Stimulated activated CD8-positive, alpha-beta memory T cell treated with anti-CD3 and anti-CD28 coated beads, Interleukin-12 subunit alpha, Interleukin-12 subunit beta, amount 100 ng/mL, for 24 hours (primary cell): ENCODE results near the gene VASP.

Source experiments
- DNase-seq: peaks from one replicate; pipeline ENCODE4 v3.0.0-alpha.2; 2020; ENCODE audit errors: extremely low read depth

VASP gene

GRCh38 chr19:45514376-45515051, 7.2 kb downstream of the VASP start:
- DNase-seq = no peak

GRCh38 chr19:45515081-45515624, 7.9 kb downstream of the VASP start:
- DNase-seq = no peak

- DNase-seq = no peak
Measured at GRCh38 chr19:45515807-45516401, 8.6 kb downstream of the VASP start.

GRCh38 chr19:45517238-45517637, 10.0 kb downstream of the VASP start:
- no peak for DNase-seq

GRCh38 chr19:45517641-45518468, 10.6 kb downstream of the VASP start:
- DNase-seq = no peak

- no peak for DNase-seq
Measured at GRCh38 chr19:45518469-45518826, 11.2 kb downstream of the VASP start.

GRCh38 chr19:45522010-45522941, 15.0 kb downstream of the VASP start:
- no peak for DNase-seq

GRCh38 chr19:45523642-45524256, 16.5 kb downstream of the VASP start:
- DNase-seq = no peak

- DNase-seq = no peak
Measured at GRCh38 chr19:45524575-45525129, 17.4 kb downstream of the VASP start.

- no peak for DNase-seq
Measured at GRCh38 chr19:45526143-45526542, 18.9 kb downstream of the VASP start.

GRCh38 chr19:45526971-45527370, 19.7 kb downstream of the VASP start:
- DNase-seq = no peak

- DNase-seq = no peak
Measured at GRCh38 chr19:45527731-45528130, 20.5 kb downstream of the VASP start.

GRCh38 chr19:45528149-45528743, 21.0 kb downstream of the VASP start:
- DNase-seq = no peak

- DNase-seq = no peak
Measured at GRCh38 chr19:45528744-45529419, 21.6 kb downstream of the VASP start.

- DNase-seq = no peak
Measured at GRCh38 chr19:45529420-45529785, 22.1 kb downstream of the VASP start.

- no peak for DNase-seq
Measured at GRCh38 chr19:45531349-45531748, 24.1 kb downstream of the VASP start.

GRCh38 chr19:45539459-45539858, 32.2 kb downstream of the VASP start:
- no peak for DNase-seq

- no peak for DNase-seq
Measured at GRCh38 chr19:45542234-45542668, 35.0 kb downstream of the VASP start.

GRCh38 chr19:45547211-45547770, 40.0 kb downstream of the VASP start:
- DNase-seq = no peak
